ENCODE results near the gene PIGW.
"Not testable (repeated sequence)": the region's sequence is repeated elsewhere in the genome, so short reads cannot be mapped to it uniquely, and the experiment has no call there.

PIGW gene

GRCh38 chr17:36534840-36535668 lies at the start of gene PIGW, which contains the start of gene MYO19:
TSS of gene PIGW (plus strand) at chr17:36534987. CDS start at chr17:36537102, 2,115 bp downstream.
TSS of gene MYO19 (minus strand) at chr17:36534868. CDS start at chr17:36532538, 2,330 bp downstream.
- DNase-seq: peak; percentile 64 to 80 (median 67)

- no peak for DNase-seq
These were observed 49.8 kb upstream of the PIGW start for GRCh38 chr17:36485027-36485426.

- DNase-seq: no peak
These were observed 49.0 kb upstream of the PIGW start for GRCh38 chr17:36485805-36486203.

- DNase-seq: peak; percentile 57 to 82 (median 78)
These were observed 48.3 kb upstream of the PIGW start, which contains the start of gene ZNHIT3 for GRCh38 chr17:36486204-36487194. TSS of gene ZNHIT3 (plus strand) at chr17:36486681. CDS start at chr17:36486700, 19 bp downstream.

- no peak for DNase-seq
These were observed 40.8 kb upstream of the PIGW start for GRCh38 chr17:36493956-36494355.

- no peak for DNase-seq
These were observed 40.1 kb upstream of the PIGW start for GRCh38 chr17:36494674-36495073.

- DNase-seq: no peak
These were observed 39.7 kb upstream of the PIGW start for GRCh38 chr17:36495076-36495578.

- no peak for DNase-seq
These were observed 38.6 kb upstream of the PIGW start for GRCh38 chr17:36496018-36496789.

- no peak for DNase-seq
These were observed 36.6 kb upstream of the PIGW start for GRCh38 chr17:36498155-36498554.

GRCh38 chr17:36498560-36499300 lies 36.1 kb upstream of the PIGW start:
- no peak for DNase-seq

GRCh38 chr17:36500745-36501225 lies 34.0 kb upstream of the PIGW start:
- DNase-seq: no peak

- no peak for DNase-seq
These were observed 33.4 kb upstream of the PIGW start for GRCh38 chr17:36501351-36501750.

- DNase-seq: no peak
These were observed 32.8 kb upstream of the PIGW start for GRCh38 chr17:36501963-36502362.

GRCh38 chr17:36503456-36504155 lies 31.2 kb upstream of the PIGW start:
- DNase-seq: no peak

GRCh38 chr17:36504156-36504545 lies 30.6 kb upstream of the PIGW start:
- DNase-seq: no peak

GRCh38 chr17:36505171-36505570 lies 29.6 kb upstream of the PIGW start:
- DNase-seq: no peak

- DNase-seq: no peak
These were observed 28.4 kb upstream of the PIGW start for GRCh38 chr17:36506249-36506826.

- no peak for DNase-seq
These were observed 28.0 kb upstream of the PIGW start for GRCh38 chr17:36506831-36507230.

GRCh38 chr17:36507266-36507665 lies 27.5 kb upstream of the PIGW start:
- DNase-seq: no peak

- DNase-seq: not testable (repeated sequence)
These were observed 26.3 kb upstream of the PIGW start for GRCh38 chr17:36508439-36508838.
